Measurements from ENCODE around the gene OR4F15. TPM values are rescaled to one million over a fixed set of nuclear protein-coding genes. Genes with fewer than 3 reads are reported as not detected.
"Not testable (repeated sequence)": the region's sequence is repeated elsewhere in the genome, so short reads cannot be mapped to it uniquely, and the experiment has no call there.

The OR4F15 gene
- not detected in 3 replicates for total RNA-seq
- long read RNA-seq: 0 reads

GRCh38 chr15:101811902-101812301 lies at the start of gene OR4F15:
Gene OR4F15 (plus strand): TSS chr15:101812202. CDS start chr15:101818187, 5,985 bp downstream.
- H3K27me3 Mint-ChIP-seq (ENCODE audit: low read depth): peaks cover 26% of the 10 kb centered on the region

DNA sequence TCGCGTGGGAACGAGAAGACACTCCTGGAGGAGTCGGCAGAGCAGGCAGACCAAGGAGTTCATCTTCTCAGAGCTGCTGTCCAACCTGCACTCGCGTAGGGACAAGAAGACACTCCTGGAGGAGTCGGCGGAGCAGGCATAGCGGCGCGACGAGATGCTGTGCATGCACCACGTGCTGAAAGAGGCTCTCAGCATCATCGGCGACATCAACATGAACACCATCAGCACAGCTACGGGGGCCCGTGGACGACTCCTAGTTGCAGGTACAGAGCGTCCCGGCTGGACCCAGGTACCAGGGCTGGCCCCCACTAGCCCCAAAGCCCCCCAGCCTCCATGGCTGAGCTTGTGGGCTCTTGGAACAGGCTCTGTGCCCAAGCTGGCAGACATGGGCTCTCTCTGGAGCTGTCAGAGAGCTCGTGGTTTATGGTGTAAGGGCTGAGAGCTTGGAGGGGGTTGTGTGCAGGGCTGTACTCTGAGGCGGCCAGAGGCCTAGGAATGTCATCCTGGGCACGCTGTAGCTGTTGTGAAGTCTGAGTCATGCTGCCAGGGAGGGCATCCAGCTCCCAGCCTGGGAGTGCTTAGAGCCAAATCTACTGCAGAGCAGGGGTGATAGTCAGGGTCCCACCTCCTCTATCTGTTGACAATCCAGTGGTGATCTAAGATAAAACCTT lies 47.2 kb upstream of the OR4F15 start:
- not testable (repeated sequence) for DNase-seq (ENCODE audit: low spot score); H3K36me3 Mint-ChIP-seq (ENCODE audit: low read depth); H3K27ac Mint-ChIP-seq (ENCODE audit: unreplicated experiment); H3K4me1 Mint-ChIP-seq (ENCODE audit: low read depth); H3K27me3 Mint-ChIP-seq (ENCODE audit: low read depth); H3K9me3 Mint-ChIP-seq (ENCODE audit: low read depth); H3K4me3 Mint-ChIP-seq (ENCODE audit: unreplicated experiment)

More at GRCh38 chr15:101811902-101812301, at the start of gene OR4F15:
- Mint-ChIP-seq H3K4me1 (ENCODE audit: low read depth) (no peaks in the 10 kb centered on the region), H3K27ac (ENCODE audit: unreplicated experiment) (no peak within 1 kb of the TSS), H3K36me3 (ENCODE audit: low read depth) (no peaks in the 10 kb centered on the region), H3K9me3 (ENCODE audit: low read depth) (no peaks in the 10 kb centered on the region), H3K4me3 (ENCODE audit: unreplicated experiment) (no peak within 1 kb of the TSS)
- no peak for TF ChIP-seq CTCF (IDR thresholded peaks at IDR 0.05)
- no peak for DNase-seq (ENCODE audit: low spot score)

GRCh38 chr15:101765340-101765671 lies 46.7 kb upstream of the OR4F15 start:
- H3K27ac Mint-ChIP-seq (ENCODE audit: unreplicated experiment); H3K4me3 Mint-ChIP-seq (ENCODE audit: unreplicated experiment); H3K27me3 Mint-ChIP-seq (ENCODE audit: low read depth): not testable (repeated sequence)

DNA sequence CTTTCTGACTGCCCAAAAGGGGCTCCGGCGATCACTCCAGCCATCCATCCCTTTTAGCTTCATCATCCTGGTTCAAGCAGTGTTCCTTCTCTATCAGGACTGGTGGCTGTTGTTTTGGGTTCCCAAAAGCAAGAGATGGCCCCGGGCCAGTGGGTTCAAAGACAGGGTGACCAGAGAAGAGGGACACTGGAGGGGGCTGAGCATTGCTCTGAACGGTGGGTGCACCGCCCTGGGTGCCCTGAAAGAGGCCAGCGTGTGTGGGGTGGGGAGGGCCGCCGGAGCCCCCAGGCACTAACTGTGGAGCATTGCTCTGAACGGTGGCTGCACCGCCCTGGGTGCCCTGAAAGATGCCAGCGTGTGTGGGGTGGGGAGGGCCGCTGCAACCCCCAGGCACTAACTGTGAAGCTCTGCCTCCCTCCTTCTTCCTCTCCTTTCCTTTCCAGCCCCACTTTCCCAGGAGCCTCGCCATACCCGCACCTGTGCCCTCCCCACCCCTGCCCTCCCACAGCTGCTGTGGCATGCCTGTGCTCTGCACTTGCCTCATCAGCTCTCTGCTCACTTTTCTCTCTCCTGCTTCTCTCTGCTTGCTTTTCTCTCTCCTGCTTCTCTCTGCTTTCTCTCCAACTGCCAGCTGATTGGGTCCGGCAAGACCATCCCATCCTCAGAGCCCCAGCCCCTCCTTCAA lies 46.1 kb upstream of the OR4F15 start:
- H3K27me3 Mint-ChIP-seq (ENCODE audit: low read depth): no peaks in the 10 kb centered on the region
- peaks cover 4% of the 10 kb centered on the region for H3K9me3 Mint-ChIP-seq (ENCODE audit: low read depth)
- no peak overlapping the region for H3K4me3 Mint-ChIP-seq (ENCODE audit: unreplicated experiment)
- no peaks in the 10 kb centered on the region for H3K4me1 Mint-ChIP-seq (ENCODE audit: low read depth)
- no peak for DNase-seq (ENCODE audit: low spot score)
- no peak overlapping the region for H3K27ac Mint-ChIP-seq (ENCODE audit: unreplicated experiment)
- TF ChIP-seq CTCF (IDR thresholded peaks at IDR 0.05): no peak
- no peaks in the 10 kb centered on the region for H3K36me3 Mint-ChIP-seq (ENCODE audit: low read depth)

More at GRCh38 chr15:101765340-101765671, 46.7 kb upstream of the OR4F15 start:
- not testable (repeated sequence) for H3K36me3 Mint-ChIP-seq (ENCODE audit: low read depth); H3K9me3 Mint-ChIP-seq (ENCODE audit: low read depth); H3K4me1 Mint-ChIP-seq (ENCODE audit: low read depth); DNase-seq (ENCODE audit: low spot score)

DNA sequence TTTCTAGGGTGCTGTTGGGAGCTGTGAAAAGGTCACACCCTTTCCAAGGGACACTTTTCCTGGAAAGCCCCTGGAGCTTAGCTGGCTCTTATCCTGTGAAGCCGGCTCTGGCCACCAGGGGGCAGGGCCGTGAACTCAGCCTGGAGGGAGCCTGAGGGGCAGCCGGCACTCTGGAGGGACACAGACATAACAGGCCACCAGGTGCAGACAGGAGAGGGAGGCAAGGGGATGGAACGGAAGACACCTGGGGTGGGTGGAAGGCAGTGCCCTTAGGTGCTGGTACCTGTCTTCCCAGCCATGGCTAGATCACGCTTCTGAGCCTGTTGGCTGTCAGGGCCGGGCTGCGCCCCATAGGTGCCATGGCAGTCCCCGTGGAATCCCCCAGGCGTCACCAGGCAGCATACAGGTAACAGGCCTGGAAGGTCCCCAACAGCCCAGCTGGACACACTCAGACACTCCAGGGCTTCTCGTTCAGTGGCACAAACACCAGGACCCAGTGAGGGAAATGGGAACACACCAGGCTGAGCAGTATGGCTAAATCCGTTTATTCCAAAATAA lies 44.8 kb upstream of the OR4F15 start:
- H3K4me1 Mint-ChIP-seq (ENCODE audit: low read depth); H3K4me3 Mint-ChIP-seq (ENCODE audit: unreplicated experiment); DNase-seq (ENCODE audit: low spot score); H3K36me3 Mint-ChIP-seq (ENCODE audit: low read depth); H3K27me3 Mint-ChIP-seq (ENCODE audit: low read depth); H3K9me3 Mint-ChIP-seq (ENCODE audit: low read depth); H3K27ac Mint-ChIP-seq (ENCODE audit: unreplicated experiment): not testable (repeated sequence)

GRCh38 chr15:101772921-101773320 lies 39.1 kb upstream of the OR4F15 start:
- H3K27ac Mint-ChIP-seq (ENCODE audit: unreplicated experiment): no peak overlapping the region
- H3K9me3 Mint-ChIP-seq (ENCODE audit: low read depth): no peaks in the 10 kb centered on the region
- H3K27me3 Mint-ChIP-seq (ENCODE audit: low read depth): peaks cover 12% of the 10 kb centered on the region
- H3K4me1 Mint-ChIP-seq (ENCODE audit: low read depth): no peaks in the 10 kb centered on the region
- no peak for TF ChIP-seq CTCF (IDR thresholded peaks at IDR 0.05)
- H3K4me3 Mint-ChIP-seq (ENCODE audit: unreplicated experiment): no peak overlapping the region
- no peaks in the 10 kb centered on the region for H3K36me3 Mint-ChIP-seq (ENCODE audit: low read depth)
- DNase-seq (ENCODE audit: low spot score): no peak
